ENCODE data around the gene RAI1. TPM values are rescaled to one million over a fixed set of nuclear protein-coding genes. Genes with fewer than 3 reads are reported as not detected.

RAI1 gene
- total and polyA plus RNA-seq, 2 of the 13 experiments (the other 11 are each of a cell fraction or from before 2014, with no cell fraction given) = 3.4 to 5.2 TPM

DNA sequence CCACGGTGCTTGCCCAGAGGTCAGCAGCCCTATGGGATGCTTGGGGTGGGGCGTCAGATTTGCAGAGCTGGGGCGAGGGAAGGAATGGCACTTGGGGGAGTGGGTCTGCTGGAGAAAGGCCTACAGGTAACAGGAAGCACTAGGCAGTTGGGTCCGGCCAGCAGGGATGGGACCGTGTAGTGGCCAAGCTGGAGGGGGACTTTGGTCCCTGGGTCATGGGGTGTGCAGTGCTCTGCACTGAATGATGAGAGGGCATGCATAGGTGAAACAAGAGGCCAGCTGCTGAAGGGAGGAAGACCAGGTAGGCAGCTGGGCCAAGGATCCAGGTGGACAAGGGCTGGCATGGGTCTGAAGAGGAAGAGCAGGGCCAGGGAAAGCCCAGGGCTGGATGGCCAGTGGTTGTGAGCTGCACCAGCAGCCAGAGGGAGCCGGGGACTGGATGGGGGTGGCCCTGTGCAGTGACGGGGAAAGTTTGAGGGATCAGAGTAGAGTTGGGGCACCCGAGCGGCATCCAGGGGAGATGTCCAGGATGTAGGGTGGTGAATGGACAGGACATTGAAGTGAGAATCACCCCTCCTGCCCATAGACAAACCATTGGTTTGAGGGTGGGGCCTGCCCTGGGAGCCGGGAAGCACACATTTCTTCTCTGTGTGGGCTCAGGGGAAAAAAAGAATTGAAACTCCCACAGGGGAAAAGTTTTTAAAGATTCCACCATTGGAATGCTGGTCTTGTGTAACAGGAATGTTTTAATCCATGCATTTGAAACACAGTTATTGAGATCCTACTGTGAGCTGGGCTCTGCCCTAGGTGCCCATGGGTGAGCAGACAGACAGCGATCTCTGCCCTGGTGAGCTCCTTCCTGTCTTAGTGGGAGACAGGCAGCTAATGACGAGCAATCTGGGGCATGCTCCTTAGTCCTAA, 25.1 kb downstream of the RAI1 start (continued):
- TF ChIP-seq NFE2 (CRISPR knock-in tag; IDR thresholded peaks at IDR 0.05) (no peak), REL (CRISPR knock-in tag; conservative IDR thresholded peaks at IDR 0.05) (no peak), ZNF24 (IDR thresholded peaks at IDR 0.05) (no peak), POLR2G (IDR thresholded peaks at IDR 0.05; ENCODE audit: low read depth, low read length) (no peak), HMGA1 (CRISPR knock-in tag; conservative IDR thresholded peaks at IDR 0.05) (no peak), TEAD3 (CRISPR knock-in tag; optimal IDR thresholded peaks at IDR 0.05; ENCODE audit: borderline replicate concordance) (peak; percentile 44), ZNF382 (CRISPR knock-in tag; IDR thresholded peaks at IDR 0.05; ENCODE audit: borderline replicate concordance) (no peak), MAX (IDR thresholded peaks at IDR 0.05) (no peak), DDIT3 (CRISPR knock-in tag; IDR thresholded peaks at IDR 0.05) (no peak), RFX3 (CRISPR knock-in tag; IDR thresholded peaks at IDR 0.05) (no peak), ZNF670 (CRISPR knock-in tag; IDR thresholded peaks at IDR 0.05; ENCODE audit: borderline replicate concordance) (no peak), PATZ1 (CRISPR knock-in tag; IDR thresholded peaks at IDR 0.05) (0 out of 2 replicates have a peak, but pooled peaks have one; percentile 32), DNMT3B (CRISPR knock-in tag; conservative IDR thresholded peaks at IDR 0.05) (no peak), SIN3B (IDR thresholded peaks at IDR 0.05; ENCODE audit: low read length) (no peak), ZNF83 (CRISPR knock-in tag; IDR thresholded peaks at IDR 0.05; ENCODE audit: borderline replicate concordance) (no peak), ZNF790 (CRISPR knock-in tag; IDR thresholded peaks at IDR 0.05; ENCODE audit: borderline replicate concordance) (no peak), ZSCAN25 (CRISPR knock-in tag; IDR thresholded peaks at IDR 0.05) (0 out of 2 replicates have a peak, but pooled peaks have one; percentile 21), ZNF570 (CRISPR knock-in tag; IDR thresholded peaks at IDR 0.05; ENCODE audit: borderline replicate concordance) (no peak), ZFAT (CRISPR knock-in tag; conservative IDR thresholded peaks at IDR 0.05) (no peak), TGIF2 (CRISPR knock-in tag; IDR thresholded peaks at IDR 0.05) (no peak), KAT8 (CRISPR knock-in tag; IDR thresholded peaks at IDR 0.05) (no peak), ZBTB3 (CRISPR knock-in tag; IDR thresholded peaks at IDR 0.05; ENCODE audit: borderline replicate concordance, low read depth) (no peak), NFYB (CRISPR knock-in tag; IDR thresholded peaks at IDR 0.05) (no peak), NKX3-1 (CRISPR knock-in tag; IDR thresholded peaks at IDR 0.05) (no peak), HES4 (CRISPR knock-in tag; IDR thresholded peaks at IDR 0.05; ENCODE audit: borderline replicate concordance) (no peak)
- TF ChIP-seq, protein P1, sequence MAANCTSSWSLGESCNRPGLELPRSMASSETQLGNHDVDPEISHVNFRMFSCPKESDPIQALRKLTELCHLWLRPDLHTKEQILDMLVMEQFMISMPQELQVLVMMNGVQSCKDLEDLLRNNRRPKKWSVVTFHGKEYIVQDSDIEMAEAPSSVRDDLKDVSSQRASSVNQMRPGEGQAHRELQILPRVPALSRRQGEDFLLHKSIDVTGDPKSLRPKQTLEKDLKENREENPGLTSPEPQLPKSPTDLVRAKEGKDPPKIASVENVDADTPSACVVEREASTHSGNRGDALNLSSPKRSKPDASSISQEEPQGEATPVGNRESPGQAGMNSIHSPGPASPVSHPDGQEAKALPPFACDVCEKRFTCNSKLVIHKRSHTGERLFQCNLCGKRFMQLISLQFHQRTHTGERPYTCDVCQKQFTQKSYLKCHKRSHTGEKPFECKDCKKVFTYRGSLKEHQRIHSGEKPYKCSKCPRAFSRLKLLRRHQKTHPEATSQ (CRISPR knock-in tag; IDR thresholded peaks at IDR 0.05; ENCODE audit: borderline replicate concordance) = no peak
- TF ChIP-seq, protein P2, sequence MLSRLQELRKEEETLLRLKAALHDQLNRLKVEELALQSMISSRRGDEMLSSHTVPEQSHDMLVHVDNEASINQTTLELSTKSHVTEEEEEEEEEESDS (CRISPR knock-in tag; IDR thresholded peaks at IDR 0.05; ENCODE audit: borderline replicate concordance) = no peak

Measured in HepG2 (cell line).